ENCODE measurements around the gene TMEM201. TPM values are rescaled to one million over a fixed set of nuclear protein-coding genes. Genes with fewer than 3 reads are reported as not detected.
"Not testable (repeated sequence)": the region's sequence is repeated elsewhere in the genome, so short reads cannot be mapped to it uniquely, and the experiment has no call there.

The TMEM201 gene
- total and polyA plus RNA-seq, 2 of the 4 experiments (the other 2 are of a cell fraction): 1.3 to 8.7 TPM

- H3K27ac ChIP-seq (ENCODE audit: insufficient read depth, low read length); H3K23ac ChIP-seq (ENCODE audit: low read depth, low read length); H4K20me1 ChIP-seq (ENCODE audit: insufficient read depth, low read length); in situ Hi-C loops (cut with MboI; ENCODE audit: low sequenced_read_pairs); H2BK5ac ChIP-seq (ENCODE audit: low read depth, low read length, poor library complexity, severe bottlenecking); H4K5ac ChIP-seq (ENCODE audit: low read depth, low read length); H3K9me1 ChIP-seq (ENCODE audit: insufficient read depth, low read length); H3K36me3 ChIP-seq (ENCODE audit: control insufficient read depth, insufficient read depth, low read length); H3K14ac ChIP-seq (replicated peaks; ENCODE audit: low read depth, low read length); H2BK120ac ChIP-seq (ENCODE audit: low read depth, low read length); H3K4me3 ChIP-seq (ENCODE audit: insufficient read depth, low read depth, low read length); H2BK15ac ChIP-seq (ENCODE audit: low read depth, low read length); H3K56ac ChIP-seq (ENCODE audit: extremely low read depth, insufficient read depth, low read length); dilution Hi-C loops (cut with HindIII; ENCODE audit: low sequenced_read_pairs, unreplicated experiment); H3K79me1 ChIP-seq (ENCODE audit: low read depth in 1 of 2, low read length in 2 of 2); intact Hi-C loops (cut with micrococcal nuclease); H3K9me3 ChIP-seq (ENCODE audit: control insufficient read depth, insufficient read depth, low read length); H3K4ac ChIP-seq (ENCODE audit: low read depth, low read length); ATAC-seq (ENCODE audit: low read depth); H2AK9ac ChIP-seq (replicated peaks; ENCODE audit: low read depth, low read length, poor library complexity); H2AFZ ChIP-seq (replicated peaks; ENCODE audit: low read length, poor library complexity); BruUV-seq (replicated peaks); H2AK5ac ChIP-seq (ENCODE audit: low read depth, low read length); H3K27me3 ChIP-seq (ENCODE audit: control insufficient read depth, insufficient read depth, low read length); H3K9ac ChIP-seq (ENCODE audit: low read depth, low read length); H3K18ac ChIP-seq (ENCODE audit: low read depth, low read length); H3K4me1 ChIP-seq (ENCODE audit: control insufficient read depth, insufficient read depth, low read length); H4K91ac ChIP-seq (ENCODE audit: insufficient read depth, low read depth, low read length); H2BK20ac ChIP-seq (ENCODE audit: low read depth, low read length); POLR2A ChIA-PET (ENCODE audit: unreplicated experiment); H4K8ac ChIP-seq (ENCODE audit: low read depth in 2 of 2, low read length in 2 of 2); H3K4me2 ChIP-seq (ENCODE audit: low read depth, low read length); DNase-seq: not testable (repeated sequence)
- no CpG with 5 or more reads among the region's 3 CpGs for WGBS, 2 experiments (ENCODE audit: extremely low coverage in 2 of 2, insufficient read length in 1 of 2)
- CTCF ChIA-PET: interaction anchor here (0.6 kb wide), 1 partner anchor 237 kb away, joined by 3 read pairs; no protein-coding TSS in a partner anchor
These were observed 36.3 kb downstream of the TMEM201 start for GRCh38 chr1:9625030-9625429.

Data from IMR-90 (cell line).